Stimulated activated CD4-positive, alpha-beta T cell treated with anti-CD3 and anti-CD28 coated beads, TNF-alpha, amount 100 ng/mL, for 48 hours (primary cell): ENCODE data around the gene LRRC71.

ENCODE experiments used
- DNase-seq, 3 donors: peaks; one replicate each; pipeline ENCODE4 v3.0.0-alpha.2; 2020; ENCODE audit warnings: low read depth in 3 of 3

The LRRC71 gene

DNA sequence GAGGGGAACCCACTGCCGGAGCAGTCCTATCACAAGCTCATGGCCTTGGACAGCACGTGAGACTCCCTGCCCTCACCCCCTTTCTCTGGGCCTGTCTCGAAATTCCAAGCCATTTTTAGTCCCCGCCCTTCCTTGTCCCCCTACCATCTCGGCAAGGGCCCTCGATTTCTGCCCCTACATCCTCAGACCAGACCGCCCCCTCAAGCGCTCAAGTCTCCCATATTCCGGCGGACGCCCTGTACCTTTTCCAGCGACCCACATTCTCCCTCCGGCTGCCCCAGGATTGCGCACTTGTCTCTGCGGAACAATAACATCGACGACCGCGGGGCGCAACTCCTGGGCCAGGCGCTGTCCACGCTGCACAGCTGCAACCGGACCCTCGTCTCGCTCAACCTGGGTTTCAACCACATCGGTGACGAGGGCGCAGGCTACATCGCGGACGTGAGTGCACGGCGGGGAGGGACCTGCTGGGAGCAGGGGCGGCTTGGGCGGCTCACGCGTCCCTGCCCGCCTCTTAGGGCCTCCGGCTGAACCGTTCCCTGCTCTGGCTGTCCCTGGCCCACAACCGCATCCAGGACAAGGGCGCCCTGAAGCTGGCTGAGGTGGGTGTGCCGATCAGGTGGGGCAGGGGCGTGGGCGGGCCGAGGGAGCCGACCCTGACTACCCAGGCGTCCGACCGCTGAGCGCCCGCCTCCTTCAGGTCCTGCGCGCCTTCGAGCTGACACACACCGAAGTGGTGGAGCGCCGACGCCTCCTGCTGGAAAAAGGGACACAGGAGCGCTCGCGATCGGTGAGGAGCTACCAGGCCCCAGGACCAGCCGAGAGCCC is 7.0 kb downstream of the LRRC71 start:
- DNase-seq = peak; percentile 34 to 70 (median 55)

GRCh38 chr1:156928043-156928602 is 7.7 kb downstream of the LRRC71 start:
- no peak for DNase-seq

DNA sequence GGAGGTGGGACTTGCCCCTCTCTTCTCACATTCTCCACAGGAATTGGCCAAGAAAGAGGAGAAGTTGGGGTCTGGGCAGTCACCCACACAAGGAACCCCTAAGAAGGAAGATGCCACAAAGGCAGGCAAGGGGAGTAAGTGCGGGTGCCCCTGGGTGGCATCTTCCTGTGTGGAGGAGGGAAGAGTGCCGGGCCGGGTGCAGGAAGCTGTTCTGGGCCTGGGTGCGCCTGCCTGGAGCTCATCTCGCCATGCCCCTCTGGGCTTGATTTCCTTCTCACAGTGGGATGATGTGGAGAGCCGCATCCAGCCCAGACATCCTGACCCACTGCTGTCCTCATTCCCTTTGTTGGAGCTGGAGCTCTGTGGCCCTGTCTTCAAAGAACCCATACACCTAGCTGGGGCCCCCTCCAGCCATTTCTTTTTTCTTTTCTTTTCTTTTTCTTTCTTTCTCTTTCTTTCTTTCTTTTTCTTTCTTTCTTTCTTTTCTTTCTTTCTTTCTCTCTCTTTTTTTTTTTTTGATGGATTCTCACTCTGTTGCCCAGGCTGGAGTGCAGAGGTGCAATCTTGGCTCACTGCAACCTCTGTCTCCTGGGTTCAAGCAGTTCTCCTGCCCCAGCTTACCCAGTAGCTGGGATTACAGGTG is 9.3 kb downstream of the LRRC71 start:
- no peak for DNase-seq

- no peak for DNase-seq
Measured at GRCh38 chr1:156930483-156930882, 10.1 kb downstream of the LRRC71 start.

- DNase-seq = no peak
Measured at GRCh38 chr1:156931211-156931952, 10.9 kb downstream of the LRRC71 start.

DNA sequence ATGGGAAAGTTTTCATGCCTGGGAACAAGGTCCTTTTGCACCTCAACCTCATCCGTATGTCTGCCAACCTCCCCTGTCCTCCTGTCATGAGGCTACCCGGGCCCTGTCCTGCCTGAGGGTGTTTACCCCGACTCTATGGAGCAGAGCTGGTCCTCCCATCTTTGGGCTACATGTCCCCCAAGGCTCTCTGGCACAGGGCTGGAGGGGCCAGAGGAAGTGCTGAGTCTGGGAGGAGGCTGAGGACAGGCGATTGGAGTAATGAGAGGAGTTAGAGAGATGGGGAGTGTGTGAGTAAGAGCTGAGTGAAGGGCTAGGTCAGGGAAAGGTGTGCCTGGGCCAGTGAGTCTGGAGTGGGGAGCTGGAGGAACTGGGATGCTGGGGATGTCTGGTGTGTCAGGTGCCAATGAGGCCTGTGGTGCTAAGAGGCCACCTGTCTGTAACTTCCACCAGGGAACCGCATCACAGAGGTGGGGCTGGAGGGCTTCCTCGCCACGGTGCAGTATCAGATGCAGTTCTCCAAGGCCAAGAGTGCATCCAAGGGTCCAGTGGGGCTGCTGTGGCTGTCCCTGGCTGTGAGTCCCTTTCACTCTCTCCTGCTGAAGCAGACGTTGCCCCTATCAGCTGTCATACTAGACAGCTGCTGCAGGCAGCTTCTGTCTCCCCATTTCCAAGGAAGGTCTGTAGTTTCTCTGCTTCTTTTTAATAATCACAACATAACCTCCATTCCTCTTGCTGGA is 11.7 kb downstream of the LRRC71 start:
- no peak for DNase-seq

DNA sequence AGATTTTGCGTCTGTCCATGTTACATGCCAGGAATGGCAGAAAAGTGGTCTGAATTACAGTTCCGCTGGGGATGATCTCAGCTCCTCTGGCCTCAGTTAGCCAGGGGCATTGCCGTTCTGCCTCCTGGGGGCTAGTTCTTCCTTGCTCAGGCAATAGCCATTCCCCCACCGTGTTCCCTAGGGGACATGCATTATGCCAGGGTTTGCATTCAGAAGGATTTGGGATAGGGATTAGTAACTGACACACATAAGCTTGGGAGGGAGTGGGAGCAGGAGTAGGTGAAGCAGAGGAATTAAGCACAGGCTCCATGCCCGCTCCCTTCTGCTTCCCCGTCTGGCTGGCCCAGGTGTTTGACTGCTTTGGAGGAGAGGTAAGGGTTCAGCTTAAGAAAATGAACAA is 12.7 kb downstream of the LRRC71 start:
- DNase-seq = no peak

- DNase-seq = no peak
Measured at GRCh38 chr1:156935505-156936128, 15.2 kb downstream of the LRRC71 start.

GRCh38 chr1:156936191-156936590 is 15.8 kb downstream of the LRRC71 start:
- no peak for DNase-seq

DNA sequence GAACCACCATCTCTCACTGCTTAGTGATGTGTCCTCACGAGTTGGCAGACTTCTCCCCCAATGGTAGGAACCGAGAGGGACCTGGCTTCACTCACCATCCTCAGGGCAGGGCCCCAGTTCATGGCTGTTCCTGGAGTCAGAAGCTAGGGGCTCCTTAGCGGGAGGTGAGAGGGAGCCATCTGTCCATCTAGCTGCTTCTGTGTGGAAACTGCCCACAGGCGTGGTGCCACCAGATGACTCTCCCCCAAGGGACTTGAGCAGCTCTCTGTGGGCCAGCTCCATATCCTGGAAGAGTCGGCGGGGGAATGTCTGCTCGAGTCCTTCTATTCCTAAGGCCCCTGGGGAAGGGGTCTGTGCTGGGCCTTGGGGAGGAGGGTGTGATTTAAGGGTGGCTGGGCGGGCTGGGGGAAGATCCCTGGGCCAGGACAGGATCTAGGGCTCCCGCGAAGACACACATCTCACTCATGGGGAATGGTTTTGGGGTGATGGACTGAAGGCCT is 16.3 kb downstream of the LRRC71 start:
- DNase-seq = no peak

GRCh38 chr1:156937883-156938282 is 17.5 kb downstream of the LRRC71 start:
- no peak for DNase-seq

DNA sequence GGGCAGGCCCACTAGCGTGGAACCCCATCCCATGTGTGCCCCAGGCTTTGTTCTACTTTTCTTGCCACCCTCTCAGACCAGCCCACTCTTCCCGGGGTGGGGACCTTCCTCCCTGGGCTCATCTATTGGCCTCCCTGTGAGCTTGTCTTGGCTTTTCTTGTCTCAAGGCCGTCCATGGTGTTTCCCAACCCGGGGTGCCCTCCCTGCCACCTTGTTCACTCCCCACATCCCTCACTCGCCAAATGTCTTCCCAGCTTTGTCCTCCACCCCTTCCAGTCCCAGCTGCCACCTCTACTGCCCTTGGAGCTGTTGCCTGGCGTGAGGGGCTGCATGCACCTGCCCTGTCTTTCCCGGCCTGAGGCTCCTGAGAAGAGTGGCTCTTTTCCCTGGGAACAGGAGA is 18.4 kb downstream of the LRRC71 start:
- DNase-seq = no peak

- DNase-seq = no peak
Measured at GRCh38 chr1:156939786-156940334, 19.4 kb downstream of the LRRC71 start.

DNA sequence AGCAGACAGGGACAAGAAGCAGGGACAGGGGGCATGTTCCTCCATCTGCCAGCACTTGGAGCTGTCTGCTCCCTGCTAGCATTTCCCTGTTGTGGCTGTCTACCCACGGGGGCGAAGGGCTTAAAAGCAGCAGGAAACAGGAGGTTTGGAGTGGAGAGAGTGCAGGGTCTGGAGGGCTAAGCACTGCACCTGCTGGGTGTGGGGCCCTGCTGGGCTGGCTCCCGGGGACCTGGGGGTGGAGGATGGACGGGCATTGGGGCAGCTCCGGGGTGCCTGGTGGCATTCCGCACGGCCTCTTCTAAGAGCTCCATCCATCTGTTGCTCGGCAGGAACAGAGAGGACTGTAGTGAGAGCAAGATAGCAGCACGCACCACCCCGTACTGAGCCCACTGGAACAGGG is 21.2 kb downstream of the LRRC71 start:
- no peak for DNase-seq

GRCh38 chr1:156942176-156942575 is 21.7 kb downstream of the LRRC71 start:
- DNase-seq = no peak

GRCh38 chr1:156942576-156942975 is 22.1 kb downstream of the LRRC71 start:
- DNase-seq = no peak

- no peak for DNase-seq
Measured at GRCh38 chr1:156943756-156944155, 23.3 kb downstream of the LRRC71 start.

GRCh38 chr1:156944268-156944667 is 23.8 kb downstream of the LRRC71 start:
- no peak for DNase-seq

- no peak for DNase-seq
Measured at GRCh38 chr1:156944848-156945247, 24.4 kb downstream of the LRRC71 start.

DNA sequence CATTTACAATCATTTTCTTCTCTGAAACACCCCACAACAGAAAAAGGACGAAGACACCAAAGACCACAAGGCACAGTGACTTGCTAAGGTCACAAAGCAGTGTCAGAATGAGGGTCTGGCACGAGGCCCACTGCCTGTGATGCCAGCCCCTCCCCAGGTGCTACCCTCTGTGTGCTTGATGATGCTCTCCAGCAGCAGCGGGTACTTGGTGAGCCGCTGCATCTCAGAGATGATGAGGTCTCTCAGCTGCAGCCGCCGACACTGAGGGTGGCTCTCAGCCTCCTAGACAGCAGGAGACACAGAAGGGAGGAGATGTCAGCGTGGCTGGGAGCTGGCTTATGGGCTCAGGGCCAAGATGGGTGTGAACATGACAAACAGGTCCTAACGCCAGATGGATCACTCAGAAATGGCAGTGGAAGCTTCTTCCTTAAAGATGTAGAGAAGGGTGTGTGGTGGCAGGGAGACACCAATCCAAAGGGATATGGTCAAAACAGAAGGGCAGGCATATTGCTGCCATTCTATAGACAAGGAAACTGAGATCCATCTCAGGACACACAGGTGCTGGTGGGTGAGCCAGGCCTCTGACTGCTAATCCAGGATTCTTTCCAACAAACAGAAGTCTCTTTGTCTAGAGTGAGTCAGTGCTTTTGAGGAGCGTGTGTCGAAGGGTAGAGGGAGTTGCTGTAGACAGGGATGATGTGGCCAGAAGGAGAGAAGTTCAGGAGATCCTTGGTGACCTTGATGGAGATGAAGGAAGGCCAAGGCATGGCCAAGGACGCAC is 25.6 kb downstream of the LRRC71 start:
- no peak for DNase-seq
